Muscle layer of colon (tissue), 2 donors: Measurements from ENCODE around the gene SLC25A28.

ENCODE experiments used
- H3K27ac ChIP-seq: one replicate; pipeline ENCODE4 v1.7.0; 2013; ENCODE audit warnings: low read depth, mild to moderate bottlenecking, low read length, moderate library complexity
- H3K27me3 ChIP-seq, 2 donors: one replicate each; pipeline ENCODE4 v1.7.0; 2013; ENCODE audit warnings: low read length in 2 of 2, mild to moderate bottlenecking in 2 of 2; ENCODE audit not compliant: insufficient read depth in 2 of 2, control insufficient read depth in 1 of 2
- H3K36me3 ChIP-seq: one replicate; pipeline ENCODE4 v1.7.0; 2013; ENCODE audit warnings: mild to moderate bottlenecking, low read length; ENCODE audit not compliant: insufficient read depth
- H3K4me1 ChIP-seq: one replicate; pipeline ENCODE4 v1.7.0; 2013; ENCODE audit warnings: mild to moderate bottlenecking, low read length; ENCODE audit not compliant: insufficient read depth
- H3K4me3 ChIP-seq, 2 donors: one replicate each; pipeline ENCODE4 v1.7.0; 2013; ENCODE audit warnings: low read length in 2 of 2, low read depth in 1 of 2, mild to moderate bottlenecking in 1 of 2, moderate library complexity in 1 of 2
- H3K9ac ChIP-seq: one replicate; pipeline ENCODE4 v1.7.0; 2013; ENCODE audit warnings: low read length
- H3K9me3 ChIP-seq: one replicate; pipeline ENCODE4 v1.7.0; 2013; ENCODE audit warnings: mild to moderate bottlenecking, low read length
- donor health status: abdominal sarcoma.
- donor health status: Adenocarcinoma of cecum.

The SLC25A28 gene

DNA sequence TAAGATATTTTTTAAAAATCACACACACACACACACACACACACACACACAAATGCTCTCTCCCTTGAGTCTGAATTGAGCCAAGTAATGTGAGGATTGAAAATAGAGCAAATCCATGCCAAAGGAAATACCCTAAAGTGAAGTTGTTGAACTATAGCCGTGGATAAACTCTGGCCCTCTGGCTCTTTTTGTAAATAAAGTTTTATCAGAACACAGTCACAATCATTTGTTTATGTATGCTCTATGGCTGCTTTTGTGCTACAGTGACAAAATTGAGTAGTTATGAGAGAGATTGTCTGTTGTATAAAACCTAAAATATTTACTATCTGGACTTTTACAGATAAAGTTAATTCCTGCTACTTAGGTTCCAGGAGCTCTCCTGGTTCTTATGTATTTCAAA, 48.4 kb downstream of the SLC25A28 start:
- no peak overlapping the region for H3K9ac ChIP-seq
- H3K9me3 ChIP-seq: no peaks in the 10 kb centered on the region
- no peaks in the 10 kb centered on the region for H3K36me3 ChIP-seq
- no peak overlapping the region for H3K4me3 ChIP-seq
- H3K27me3 ChIP-seq: no peaks in the 10 kb centered on the region
- no peaks in the 10 kb centered on the region for H3K4me1 ChIP-seq
- H3K27ac ChIP-seq: no peak overlapping the region

DNA sequence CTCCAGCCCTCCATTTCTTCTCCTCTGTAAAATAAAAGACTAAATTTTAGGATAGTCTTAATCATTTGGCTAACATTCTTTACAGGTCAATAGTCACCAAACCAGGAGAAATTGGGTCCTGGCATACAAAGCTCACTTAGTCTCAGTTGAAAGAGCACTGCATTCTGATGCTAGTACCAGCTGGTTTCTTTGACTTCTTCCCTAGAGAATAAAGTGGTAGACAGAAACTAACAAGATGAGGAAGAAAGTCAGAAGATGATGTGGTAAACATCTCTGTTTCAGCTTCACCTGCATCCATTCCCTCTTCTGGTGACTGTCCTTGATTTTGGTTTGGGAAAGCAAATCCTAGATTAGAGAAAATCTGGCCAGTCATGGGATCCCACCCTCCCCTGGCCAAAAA, 50.3 kb downstream of the SLC25A28 start:
- Histone ChIP-seq H3K9ac (no peak overlapping the region), H3K9me3 (no peaks in the 10 kb centered on the region), H3K27ac (no peak overlapping the region), H3K36me3 (no peaks in the 10 kb centered on the region), H3K4me3 (no peak overlapping the region), H3K4me1 (no peaks in the 10 kb centered on the region), H3K27me3 (no peaks in the 10 kb centered on the region)

DNA sequence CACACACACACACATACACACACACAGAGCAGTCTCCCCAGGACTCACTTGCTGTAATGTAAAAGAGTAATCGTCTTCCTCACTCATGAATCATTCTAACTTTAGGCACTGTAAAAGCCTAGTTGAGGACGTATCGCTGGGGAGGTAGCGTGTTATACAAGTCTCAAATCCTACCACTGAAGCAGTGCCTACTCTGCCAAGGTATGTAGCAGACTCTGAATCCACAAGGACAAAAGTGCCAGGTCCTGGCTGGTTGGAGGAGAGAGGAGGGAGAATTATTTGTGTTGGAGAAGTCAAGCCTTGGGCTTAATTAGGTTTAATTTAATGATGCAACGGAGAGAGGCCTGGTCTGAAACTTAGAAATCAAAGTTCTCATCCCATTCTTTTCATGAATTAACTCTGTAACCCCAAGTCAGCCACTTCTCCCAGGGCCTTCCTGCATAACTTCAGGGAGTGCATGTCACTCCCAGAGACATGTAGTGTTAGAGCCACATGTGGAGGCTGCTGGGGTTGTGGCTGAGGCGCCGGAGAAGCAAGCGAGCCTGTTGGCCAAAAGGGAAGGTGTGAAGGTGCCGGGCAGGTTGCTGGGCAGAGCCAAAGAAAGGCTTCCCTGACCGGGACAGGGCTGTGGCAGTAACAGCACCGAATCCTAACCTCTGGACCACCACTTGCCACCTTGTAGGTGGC, 50.8 kb downstream of the SLC25A28 start:
- no peaks in the 10 kb centered on the region for H3K36me3 ChIP-seq
- H3K9ac ChIP-seq: no peak overlapping the region
- no peak overlapping the region for H3K4me3 ChIP-seq
- H3K27me3 ChIP-seq: no peaks in the 10 kb centered on the region
- H3K4me1 ChIP-seq: no peaks in the 10 kb centered on the region
- H3K27ac ChIP-seq: no peak overlapping the region
- H3K9me3 ChIP-seq: no peaks in the 10 kb centered on the region

DNA sequence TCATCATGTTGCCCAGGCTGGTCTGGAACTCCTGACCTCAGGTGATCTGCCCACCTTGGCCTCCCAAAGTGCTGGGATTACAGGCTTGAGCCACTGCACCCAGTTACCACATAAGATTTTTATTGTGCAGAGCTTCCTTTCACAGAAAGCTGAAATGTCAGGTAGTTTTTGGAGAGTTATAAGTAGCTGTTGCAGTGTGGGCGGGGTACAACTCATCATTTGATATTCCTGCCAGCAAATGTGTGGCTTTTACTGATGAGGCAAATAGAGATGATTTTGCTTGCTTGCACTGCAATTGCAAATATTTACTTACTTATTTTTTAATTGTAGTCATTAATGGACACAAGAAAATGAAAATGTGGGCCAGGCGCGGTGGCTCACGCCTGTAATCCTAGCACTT, 55.1 kb downstream of the SLC25A28 start:
- H3K27me3 ChIP-seq: no peaks in the 10 kb centered on the region
- no peaks in the 10 kb centered on the region for H3K9me3 ChIP-seq
- H3K4me1 ChIP-seq: no peaks in the 10 kb centered on the region
- no peaks in the 10 kb centered on the region for H3K36me3 ChIP-seq
- no peak overlapping the region for H3K9ac ChIP-seq
- no peak overlapping the region for H3K4me3 ChIP-seq
- H3K27ac ChIP-seq: no peak overlapping the region

DNA sequence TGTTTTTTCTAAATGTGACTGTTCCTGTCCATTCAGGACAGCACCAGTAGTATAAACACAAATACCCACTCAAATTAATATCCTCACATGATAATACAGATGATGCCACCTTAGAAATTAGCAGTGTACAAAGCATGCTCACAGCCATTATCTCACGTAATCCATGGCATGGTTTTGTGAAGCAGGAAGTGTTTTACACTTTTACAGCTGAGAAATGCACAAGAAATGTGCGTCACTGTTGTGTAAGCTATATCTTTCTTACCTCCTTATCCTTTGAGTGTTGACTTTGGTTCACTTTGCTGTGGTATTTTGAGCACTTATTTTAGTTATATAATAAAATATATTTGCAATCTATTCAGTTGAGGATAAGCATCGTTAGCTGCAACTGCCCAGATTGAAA, 55.9 kb downstream of the SLC25A28 start:
- Histone ChIP-seq H3K27me3 (no peaks in the 10 kb centered on the region), H3K9ac (no peak overlapping the region), H3K36me3 (no peaks in the 10 kb centered on the region), H3K4me3 (no peak overlapping the region), H3K4me1 (no peaks in the 10 kb centered on the region), H3K9me3 (no peaks in the 10 kb centered on the region), H3K27ac (no peak overlapping the region)

DNA sequence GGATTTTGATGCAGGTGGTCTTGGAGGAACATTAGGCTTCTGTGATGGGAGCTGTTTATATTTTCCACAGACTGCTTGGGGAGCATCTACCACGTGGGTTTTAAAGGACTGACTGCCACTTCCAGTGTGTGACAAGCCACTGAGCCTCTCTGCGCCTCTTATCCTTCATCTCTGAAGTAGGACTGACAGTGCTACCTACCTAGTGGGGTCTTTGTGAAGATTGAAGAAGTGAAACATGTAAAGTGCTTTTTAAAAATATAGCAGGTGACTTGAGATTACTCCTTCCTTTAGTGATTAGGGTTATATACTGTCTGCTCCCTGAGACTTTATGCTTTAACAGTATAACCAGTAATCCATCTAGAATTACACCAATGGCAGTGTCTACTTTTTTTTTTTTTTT, 57.6 kb downstream of the SLC25A28 start:
- H3K4me3 ChIP-seq: no peak overlapping the region
- no peaks in the 10 kb centered on the region for H3K4me1 ChIP-seq
- H3K27ac ChIP-seq: no peak overlapping the region
- no peak overlapping the region for H3K9ac ChIP-seq
- no peaks in the 10 kb centered on the region for H3K9me3 ChIP-seq
- no peaks in the 10 kb centered on the region for H3K27me3 ChIP-seq
- no peaks in the 10 kb centered on the region for H3K36me3 ChIP-seq
